ENCODE measurements around the gene XRCC1. TPM values are rescaled to one million over a fixed set of nuclear protein-coding genes. Genes with fewer than 3 reads are reported as not detected.

XRCC1 gene
- total and polyA plus RNA-seq, 2 experiments from 2014 or later = 35.3 to 49.5 TPM

DNA sequence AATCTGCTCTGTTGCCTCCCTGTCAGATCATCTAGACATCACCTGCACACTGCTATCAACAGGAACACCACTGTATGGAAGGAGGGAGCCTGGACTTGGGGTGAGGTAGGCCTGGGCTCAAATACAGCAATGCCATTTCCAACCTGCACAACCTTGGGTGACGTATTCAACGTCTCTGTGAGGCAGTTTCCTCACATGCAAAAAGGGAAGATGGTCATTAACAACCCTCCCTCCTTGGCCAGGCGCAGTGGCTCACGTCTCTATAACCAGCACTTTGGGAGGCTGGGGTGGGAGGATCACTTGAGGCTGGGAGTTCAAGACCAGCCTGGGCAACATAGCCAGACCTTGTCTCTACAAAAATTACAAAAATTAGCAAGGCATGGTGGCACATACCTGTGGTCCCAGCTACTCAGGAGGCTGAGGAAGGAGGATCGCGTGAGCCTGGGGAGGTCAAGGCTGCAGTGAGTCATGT is 13.1 kb downstream of the XRCC1 start (continued):
- TF ChIP-seq JUNB (IDR thresholded peaks at IDR 0.05; ENCODE audit: unreplicated experiment) (no peak), STAT1 (IDR thresholded peaks at IDR 0.05; ENCODE audit: unreplicated experiment) (no peak), NANOG (IDR thresholded peaks at IDR 0.05; ENCODE audit: borderline replicate concordance) (no peak)
- TF ChIP-seq, protein P1, sequence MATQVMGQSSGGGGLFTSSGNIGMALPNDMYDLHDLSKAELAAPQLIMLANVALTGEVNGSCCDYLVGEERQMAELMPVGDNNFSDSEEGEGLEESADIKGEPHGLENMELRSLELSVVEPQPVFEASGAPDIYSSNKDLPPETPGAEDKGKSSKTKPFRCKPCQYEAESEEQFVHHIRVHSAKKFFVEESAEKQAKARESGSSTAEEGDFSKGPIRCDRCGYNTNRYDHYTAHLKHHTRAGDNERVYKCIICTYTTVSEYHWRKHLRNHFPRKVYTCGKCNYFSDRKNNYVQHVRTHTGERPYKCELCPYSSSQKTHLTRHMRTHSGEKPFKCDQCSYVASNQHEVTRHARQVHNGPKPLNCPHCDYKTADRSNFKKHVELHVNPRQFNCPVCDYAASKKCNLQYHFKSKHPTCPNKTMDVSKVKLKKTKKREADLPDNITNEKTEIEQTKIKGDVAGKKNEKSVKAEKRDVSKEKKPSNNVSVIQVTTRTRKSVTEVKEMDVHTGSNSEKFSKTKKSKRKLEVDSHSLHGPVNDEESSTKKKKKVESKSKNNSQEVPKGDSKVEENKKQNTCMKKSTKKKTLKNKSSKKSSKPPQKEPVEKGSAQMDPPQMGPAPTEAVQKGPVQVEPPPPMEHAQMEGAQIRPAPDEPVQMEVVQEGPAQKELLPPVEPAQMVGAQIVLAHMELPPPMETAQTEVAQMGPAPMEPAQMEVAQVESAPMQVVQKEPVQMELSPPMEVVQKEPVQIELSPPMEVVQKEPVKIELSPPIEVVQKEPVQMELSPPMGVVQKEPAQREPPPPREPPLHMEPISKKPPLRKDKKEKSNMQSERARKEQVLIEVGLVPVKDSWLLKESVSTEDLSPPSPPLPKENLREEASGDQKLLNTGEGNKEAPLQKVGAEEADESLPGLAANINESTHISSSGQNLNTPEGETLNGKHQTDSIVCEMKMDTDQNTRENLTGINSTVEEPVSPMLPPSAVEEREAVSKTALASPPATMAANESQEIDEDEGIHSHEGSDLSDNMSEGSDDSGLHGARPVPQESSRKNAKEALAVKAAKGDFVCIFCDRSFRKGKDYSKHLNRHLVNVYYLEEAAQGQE (IDR thresholded peaks at IDR 0.05; ENCODE audit: unreplicated experiment) = no peak

DNA sequence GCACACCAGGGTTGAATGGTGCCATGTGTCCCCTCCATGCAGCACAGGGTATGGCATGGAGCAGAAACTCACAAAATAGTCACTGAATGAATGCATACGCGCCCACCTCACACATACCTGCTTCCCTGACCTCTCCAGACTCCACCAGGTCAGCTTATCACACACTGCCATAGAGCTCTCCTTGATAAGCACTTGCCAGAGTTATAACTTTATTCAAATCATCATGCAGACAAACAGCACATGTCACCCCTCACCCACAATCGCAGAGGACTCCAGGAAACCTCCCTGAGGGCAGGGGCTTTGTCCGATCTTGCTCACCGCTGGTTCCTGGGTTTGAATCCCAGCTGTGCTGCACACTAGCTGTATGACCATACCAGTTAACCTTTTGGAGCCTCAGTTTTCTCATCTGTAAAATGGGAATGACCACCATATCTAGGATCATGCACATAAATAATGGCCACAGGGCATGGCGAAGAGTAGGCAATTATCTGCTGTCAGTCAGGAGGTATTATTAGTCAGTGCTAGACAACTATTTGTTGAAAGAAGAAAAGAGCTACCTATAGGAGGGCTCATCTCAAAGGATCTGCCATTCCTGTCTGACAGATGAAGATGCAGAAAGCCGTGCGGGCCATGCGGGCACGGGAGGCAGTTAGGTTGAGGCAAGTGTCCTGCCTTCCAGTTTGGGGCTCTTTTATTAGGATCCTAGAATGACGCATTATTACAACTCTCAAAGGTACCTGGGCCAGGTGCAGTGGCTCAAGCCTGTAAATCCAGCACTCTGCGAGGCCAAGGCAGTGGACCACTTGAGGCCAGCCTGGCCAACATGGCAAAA is 14.0 kb downstream of the XRCC1 start:
- DNase-seq (ENCODE audit: low spot score) (no peak), ATAC-seq (no peak)
- no peak overlapping the region for H3K27ac Mint-ChIP-seq
- no peak for TF ChIP-seq STAT1 (IDR thresholded peaks at IDR 0.05; ENCODE audit: unreplicated experiment)
- TF ChIP-seq JUNB (IDR thresholded peaks at IDR 0.05; ENCODE audit: unreplicated experiment) = no peak
- no peak for TF ChIP-seq ZNF114 (CRISPR knock-in tag; IDR thresholded peaks at IDR 0.05)
- no peak for TF ChIP-seq POLR2AphosphoS5 (IDR thresholded peaks at IDR 0.05; ENCODE audit: low read depth)
- TF ChIP-seq, protein P2, sequence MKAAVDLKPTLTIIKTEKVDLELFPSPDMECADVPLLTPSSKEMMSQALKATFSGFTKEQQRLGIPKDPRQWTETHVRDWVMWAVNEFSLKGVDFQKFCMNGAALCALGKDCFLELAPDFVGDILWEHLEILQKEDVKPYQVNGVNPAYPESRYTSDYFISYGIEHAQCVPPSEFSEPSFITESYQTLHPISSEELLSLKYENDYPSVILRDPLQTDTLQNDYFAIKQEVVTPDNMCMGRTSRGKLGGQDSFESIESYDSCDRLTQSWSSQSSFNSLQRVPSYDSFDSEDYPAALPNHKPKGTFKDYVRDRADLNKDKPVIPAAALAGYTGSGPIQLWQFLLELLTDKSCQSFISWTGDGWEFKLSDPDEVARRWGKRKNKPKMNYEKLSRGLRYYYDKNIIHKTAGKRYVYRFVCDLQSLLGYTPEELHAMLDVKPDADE (IDR thresholded peaks at IDR 0.05) = no peak
- no peak for TF ChIP-seq NANOG (IDR thresholded peaks at IDR 0.05; ENCODE audit: borderline replicate concordance)
- TF ChIP-seq, protein P1 (IDR thresholded peaks at IDR 0.05; ENCODE audit: unreplicated experiment) = no peak
- no peak for TF ChIP-seq CREB1 (CRISPR knock-in tag; IDR thresholded peaks at IDR 0.05; ENCODE audit: low read depth)
- TF ChIP-seq EZH2 (IDR thresholded peaks at IDR 0.05; ENCODE audit: low read depth, unreplicated experiment) = no peak
- TF ChIP-seq EZH2phosphoT487 (IDR thresholded peaks at IDR 0.05; ENCODE audit: unreplicated experiment) = no peak
- TF ChIP-seq, protein P3, sequence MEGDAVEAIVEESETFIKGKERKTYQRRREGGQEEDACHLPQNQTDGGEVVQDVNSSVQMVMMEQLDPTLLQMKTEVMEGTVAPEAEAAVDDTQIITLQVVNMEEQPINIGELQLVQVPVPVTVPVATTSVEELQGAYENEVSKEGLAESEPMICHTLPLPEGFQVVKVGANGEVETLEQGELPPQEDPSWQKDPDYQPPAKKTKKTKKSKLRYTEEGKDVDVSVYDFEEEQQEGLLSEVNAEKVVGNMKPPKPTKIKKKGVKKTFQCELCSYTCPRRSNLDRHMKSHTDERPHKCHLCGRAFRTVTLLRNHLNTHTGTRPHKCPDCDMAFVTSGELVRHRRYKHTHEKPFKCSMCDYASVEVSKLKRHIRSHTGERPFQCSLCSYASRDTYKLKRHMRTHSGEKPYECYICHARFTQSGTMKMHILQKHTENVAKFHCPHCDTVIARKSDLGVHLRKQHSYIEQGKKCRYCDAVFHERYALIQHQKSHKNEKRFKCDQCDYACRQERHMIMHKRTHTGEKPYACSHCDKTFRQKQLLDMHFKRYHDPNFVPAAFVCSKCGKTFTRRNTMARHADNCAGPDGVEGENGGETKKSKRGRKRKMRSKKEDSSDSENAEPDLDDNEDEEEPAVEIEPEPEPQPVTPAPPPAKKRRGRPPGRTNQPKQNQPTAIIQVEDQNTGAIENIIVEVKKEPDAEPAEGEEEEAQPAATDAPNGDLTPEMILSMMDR (conservative IDR thresholded peaks at IDR 0.05; ENCODE audit: low read depth in 2 of 2) = no peak
- TF ChIP-seq ZNF331 (CRISPR knock-in tag; IDR thresholded peaks at IDR 0.05; ENCODE audit: low read depth) = no peak

More for the DNA sequence above, 14.0 kb downstream of the XRCC1 start:
- Histone ChIP-seq H3K9me2 (ENCODE audit: insufficient read depth) (no peaks in the 10 kb centered on the region), H3K4me2 (no peak overlapping the region), H3F3A (replicated peaks; ENCODE audit: low read depth) (0 out of 2 replicates have a peak, but pooled peaks cover 5% of the 10 kb centered on the region), H3K4me1 (ENCODE audit: insufficient read depth) (no peaks in the 10 kb centered on the region), H3K27ac (ENCODE audit: low read depth) (no peak overlapping the region), H3K27me3 (ENCODE audit: insufficient read depth) (no peaks in the 10 kb centered on the region), H3K36me3 (ENCODE audit: insufficient read depth) (no peaks in the 10 kb centered on the region), H4K20me1 (replicated peaks; ENCODE audit: insufficient read depth) (no peaks in the 10 kb centered on the region; the same call in 1 of the 2 replicates), H3K79me2 (replicated peaks; ENCODE audit: insufficient read depth) (no peaks in the 10 kb centered on the region), H2AFZ (no peak overlapping the region), H3K4me3 (no peak overlapping the region)
- Mint-ChIP-seq H3K36me3 (ENCODE audit: low read depth) (peaks cover 23% of the 10 kb centered on the region), H3K4me3 (no peak overlapping the region), H3K9me3 (no peaks in the 10 kb centered on the region), H3K4me1 (no peaks in the 10 kb centered on the region), H3K27me3 (ENCODE audit: insufficient read depth, low read depth, poor library complexity) (peaks cover 2% of the 10 kb centered on the region)
